PC-9 (cell line): Measurements from ENCODE around the gene BTBD16. TPM values are rescaled to one million over a fixed set of nuclear protein-coding genes. Genes with fewer than 3 reads are reported as not detected.

ENCODE experiments used
- BruUV-seq: library from RNA; stranded (reverse); fragments of 400-500 nt; replicated peaks from 2 replicates; lab custom pipeline; 2021; lab: Mats Ljungman, UMichigan
- CTCF ChIA-PET: fragments of 300-600 bp; sonication (Branson Sonifier 250); formaldehyde crosslinking; loops from one replicate; lab custom pipeline; 2022; ENCODE audit warnings: antibody characterized with exemption; lab: Charles Lee
- POLR2A ChIA-PET: fragments of 300-600 bp; sonication (Branson Sonifier 250); formaldehyde crosslinking; loops from one replicate; lab custom pipeline; 2022; ENCODE audit warnings: antibody characterized with exemption; ENCODE audit not compliant: unreplicated experiment; lab: Charles Lee
- DNase-seq, 2 experiments: peaks; one replicate each; pipeline versions ENCODE4 v3.0.0 to v3.0.0-alpha.2; 2015 to 2022; ENCODE audit warnings: mixed read lengths in 1 of 2
- H2AFZ ChIP-seq: fragments of 200-600 bp; sonication (generic); 2 replicates; pipeline ENCODE4 v1.8.1; 2017; ENCODE audit warnings: antibody characterized with exemption
- H3F3A ChIP-seq: fragments of 200-600 bp; sonication (generic); 2 replicates; pipeline ENCODE4 v1.8.1; 2017; ENCODE audit warnings: antibody characterized with exemption, mild to moderate bottlenecking, low read depth; ENCODE audit not compliant: insufficient read depth
- H3K27ac ChIP-seq: fragments of 200-600 bp; sonication (generic); 2 replicates; pipeline ENCODE4 v1.6.1; 2016; ENCODE audit warnings: mixed run types
- H3K27me3 ChIP-seq: fragments of 200-600 bp; sonication (generic); 2 replicates; pipeline ENCODE4 v1.6.1; 2016; ENCODE audit warnings: low read depth, mixed run types; ENCODE audit not compliant: insufficient read depth
- H3K36me3 ChIP-seq: fragments of 200-600 bp; sonication (generic); 2 replicates; pipeline ENCODE4 v1.6.1; 2016; ENCODE audit warnings: low read depth, mixed run types
- H3K4me1 ChIP-seq: fragments of 200-600 bp; sonication (generic); replicated peaks from 2 replicates; pipeline ENCODE4 v1.6.1; 2016; ENCODE audit warnings: mixed run types; ENCODE audit not compliant: insufficient read depth
- H3K4me2 ChIP-seq: fragments of 200-600 bp; sonication (generic); 2 replicates; pipeline ENCODE4 v1.6.1; 2017; ENCODE audit warnings: mixed run types
- H3K4me3 ChIP-seq: fragments of 200-600 bp; sonication (generic); 2 replicates; pipeline ENCODE4 v1.6.1; 2016; ENCODE audit warnings: mixed run types
- H3K79me2 ChIP-seq: fragments of 200-600 bp; sonication (generic); 2 replicates; pipeline ENCODE4 v1.6.1; 2017; ENCODE audit warnings: low read depth, mixed run types
- H3K9me2 ChIP-seq: fragments of 200-600 bp; sonication (generic); 2 replicates; pipeline ENCODE4 v1.8.1; 2017; ENCODE audit warnings: mild to moderate bottlenecking; ENCODE audit not compliant: insufficient read depth
- H3K9me3 ChIP-seq: fragments of 200-600 bp; sonication (generic); 2 replicates; pipeline ENCODE4 v1.8.1; 2016; ENCODE audit warnings: low read depth; ENCODE audit not compliant: insufficient read depth
- H4K20me1 ChIP-seq: fragments of 200-600 bp; sonication (generic); 2 replicates; pipeline ENCODE4 v1.8.1; 2017; ENCODE audit not compliant: insufficient read depth
- EZH2 ChIP-seq: fragments of 200-600 bp; sonication (generic); IDR thresholded peaks from 2 replicates; pipeline ENCODE4 v1.8.0; 2017; ENCODE audit warnings: antibody characterized with exemption, low read depth
- intact Hi-C: fragments of 100-400 bp; cut with micrococcal nuclease; formaldehyde crosslinking; loops from one replicate; pipeline ENCODE4 v1.10.0; 2022; ENCODE audit not compliant: unreplicated experiment
- total RNA-seq: library from RNA; stranded (reverse); gene quantifications from 2 replicates; pipeline ENCODE4 v1.2.3, GENCODE V29; 2021
- TF ChIP-seq, protein P1 (sequence below): fragments of 200-600 bp; sonication (generic); conservative IDR thresholded peaks from 2 replicates; pipeline ENCODE4 v1.6.1; 2017; ENCODE audit warnings: mixed run types, antibody characterized with exemption, mild to moderate bottlenecking, moderate library complexity

The BTBD16 gene
- total RNA-seq, 1 experiment from 2014 or later, result 0.37 TPM

DNA sequence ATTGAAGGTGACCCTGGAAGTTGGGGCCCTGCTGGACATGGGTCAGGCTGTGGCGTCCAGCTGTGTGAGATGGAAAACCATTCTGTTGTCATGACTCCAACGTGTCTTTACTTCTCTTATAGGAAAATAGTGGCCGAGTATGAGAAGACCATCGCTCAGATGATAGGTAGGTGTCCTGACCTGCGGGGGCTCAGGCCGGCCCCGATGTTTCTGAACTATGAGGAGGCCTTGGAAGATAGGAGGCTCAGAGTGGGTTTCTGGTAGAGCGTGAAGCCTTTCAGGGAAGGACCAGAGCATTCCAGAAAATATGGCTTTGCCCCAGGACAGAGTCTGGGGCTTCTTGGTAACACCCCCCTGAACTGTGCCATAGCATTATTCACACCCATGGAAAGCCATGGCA lies 29.3 kb upstream of the BTBD16 start:
- Histone ChIP-seq H3K4me1 (no peaks in the 10 kb centered on the region), H2AFZ (no peak overlapping the region), H3K36me3 (no peaks in the 10 kb centered on the region), H3K9me2 (no peaks in the 10 kb centered on the region), H3K4me2 (no peak overlapping the region), H4K20me1 (no peaks in the 10 kb centered on the region), H3F3A (no peaks in the 10 kb centered on the region), H3K27ac (no peak overlapping the region), H3K79me2 (no peaks in the 10 kb centered on the region), H3K4me3 (no peak overlapping the region), H3K27me3 (no peaks in the 10 kb centered on the region), H3K9me3 (no peaks in the 10 kb centered on the region)
- BruUV-seq, result no TSS peak
- CTCF ChIA-PET, result no interaction called here
- DNase-seq, result no peak
- intact Hi-C loops, result no loop called here
- TF ChIP-seq EZH2, result no peak
- TF ChIP-seq, protein P1, sequence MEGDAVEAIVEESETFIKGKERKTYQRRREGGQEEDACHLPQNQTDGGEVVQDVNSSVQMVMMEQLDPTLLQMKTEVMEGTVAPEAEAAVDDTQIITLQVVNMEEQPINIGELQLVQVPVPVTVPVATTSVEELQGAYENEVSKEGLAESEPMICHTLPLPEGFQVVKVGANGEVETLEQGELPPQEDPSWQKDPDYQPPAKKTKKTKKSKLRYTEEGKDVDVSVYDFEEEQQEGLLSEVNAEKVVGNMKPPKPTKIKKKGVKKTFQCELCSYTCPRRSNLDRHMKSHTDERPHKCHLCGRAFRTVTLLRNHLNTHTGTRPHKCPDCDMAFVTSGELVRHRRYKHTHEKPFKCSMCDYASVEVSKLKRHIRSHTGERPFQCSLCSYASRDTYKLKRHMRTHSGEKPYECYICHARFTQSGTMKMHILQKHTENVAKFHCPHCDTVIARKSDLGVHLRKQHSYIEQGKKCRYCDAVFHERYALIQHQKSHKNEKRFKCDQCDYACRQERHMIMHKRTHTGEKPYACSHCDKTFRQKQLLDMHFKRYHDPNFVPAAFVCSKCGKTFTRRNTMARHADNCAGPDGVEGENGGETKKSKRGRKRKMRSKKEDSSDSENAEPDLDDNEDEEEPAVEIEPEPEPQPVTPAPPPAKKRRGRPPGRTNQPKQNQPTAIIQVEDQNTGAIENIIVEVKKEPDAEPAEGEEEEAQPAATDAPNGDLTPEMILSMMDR, result no peak
- POLR2A ChIA-PET, result no interaction called here

DNA sequence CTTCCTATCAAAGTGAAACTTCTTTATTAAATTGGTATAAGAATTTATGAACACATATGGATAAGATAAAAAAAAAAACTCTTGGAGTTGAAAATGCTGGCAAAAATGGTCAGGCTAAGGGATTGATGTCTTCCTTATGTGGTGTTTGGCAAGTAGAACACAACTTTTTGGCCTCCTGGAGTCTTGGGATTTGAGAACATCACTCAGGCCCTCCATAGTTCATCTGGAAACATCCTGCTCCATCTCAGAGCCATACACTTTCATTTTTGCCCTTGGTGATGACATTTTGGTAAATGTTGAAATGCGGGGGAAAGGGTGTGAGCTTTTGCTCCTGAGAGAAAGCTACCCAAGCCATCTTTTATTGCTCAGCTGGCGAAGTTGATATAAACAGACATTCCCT lies 27.5 kb upstream of the BTBD16 start:
- no peak overlapping the region for H2AFZ ChIP-seq
- no peak overlapping the region for H3K4me3 ChIP-seq
- H3K79me2 ChIP-seq, result no peaks in the 10 kb centered on the region
- no peak overlapping the region for H3K27ac ChIP-seq
- H4K20me1 ChIP-seq, result no peaks in the 10 kb centered on the region
- H3K27me3 ChIP-seq, result no peaks in the 10 kb centered on the region
- no peaks in the 10 kb centered on the region for H3K9me3 ChIP-seq
- H3K4me1 ChIP-seq, result no peaks in the 10 kb centered on the region
- CTCF ChIA-PET, result no interaction called here
- no peak for DNase-seq
- intact Hi-C loops, result no loop called here
- POLR2A ChIA-PET, result interaction anchor here (0.7 kb wide), 1 partner anchor 10 kb away, joined by 3 read pairs; no protein-coding TSS in a partner anchor
- TF ChIP-seq, protein P1, result no peak
- no peak for TF ChIP-seq EZH2
- no TSS peak for BruUV-seq
- no peaks in the 10 kb centered on the region for H3K9me2 ChIP-seq
- H3F3A ChIP-seq, result no peaks in the 10 kb centered on the region
- no peak overlapping the region for H3K4me2 ChIP-seq
- H3K36me3 ChIP-seq, result no peaks in the 10 kb centered on the region

DNA sequence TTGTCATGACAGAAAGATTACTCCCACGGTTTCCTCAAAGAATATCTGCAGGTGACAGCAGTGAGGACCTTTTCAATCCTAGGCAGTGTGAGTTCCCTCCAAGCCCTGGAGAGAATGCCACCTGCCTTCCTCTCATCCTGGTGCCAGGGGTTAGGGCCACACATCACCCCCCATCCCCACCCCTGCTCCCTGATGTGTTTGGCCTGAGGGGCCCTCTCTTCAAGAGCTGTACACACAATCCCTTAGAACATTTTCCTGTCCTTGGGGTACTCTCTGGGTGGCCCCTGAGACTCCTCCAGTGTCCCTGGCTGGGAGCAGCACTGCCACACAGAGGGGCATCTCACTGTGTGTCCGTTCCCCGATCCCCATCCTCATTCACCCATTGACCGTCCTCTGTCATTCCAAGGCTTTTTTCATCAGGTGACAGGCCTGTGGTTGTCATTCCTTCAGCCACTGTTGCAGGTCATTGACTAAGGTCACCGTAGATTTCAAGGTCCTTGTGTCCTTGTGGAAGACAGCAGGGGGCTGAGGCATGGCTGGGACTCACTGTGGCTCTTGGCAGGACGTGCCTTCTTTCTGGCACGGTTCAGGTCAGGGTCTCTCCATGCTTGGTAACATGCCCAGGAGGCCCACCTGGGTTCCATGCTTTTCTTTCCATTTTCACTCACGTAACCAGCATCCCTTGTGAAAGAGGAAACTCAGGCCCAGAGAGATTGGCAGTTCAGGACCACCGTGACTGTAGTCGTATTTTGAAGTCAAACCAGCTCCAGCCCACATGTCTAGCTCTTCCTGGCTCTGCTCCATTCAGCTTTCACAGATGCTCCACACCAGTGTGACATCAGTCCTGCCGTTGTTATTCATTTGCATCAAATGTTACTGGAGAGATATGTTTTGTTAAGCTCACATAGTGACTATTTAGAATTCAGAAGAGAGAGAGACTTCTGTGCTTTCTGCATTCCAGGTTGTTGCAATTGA lies 26.8 kb upstream of the BTBD16 start:
- Histone ChIP-seq H3K4me2 (no peak overlapping the region), H2AFZ (no peak overlapping the region), H3F3A (no peaks in the 10 kb centered on the region), H3K4me1 (no peaks in the 10 kb centered on the region), H3K27me3 (no peaks in the 10 kb centered on the region), H3K9me3 (no peaks in the 10 kb centered on the region), H4K20me1 (no peaks in the 10 kb centered on the region), H3K79me2 (no peaks in the 10 kb centered on the region), H3K9me2 (no peaks in the 10 kb centered on the region), H3K27ac (no peak overlapping the region), H3K4me3 (no peak overlapping the region), H3K36me3 (no peaks in the 10 kb centered on the region)
- no TSS peak for BruUV-seq
- no peak for DNase-seq
- CTCF ChIA-PET, result no interaction called here
- intact Hi-C loops, result no loop called here
- TF ChIP-seq, protein P1, result no peak
- TF ChIP-seq EZH2, result no peak
- POLR2A ChIA-PET, result no interaction called here
